Glomerular visceral epithelial cell (primary cell): ENCODE data around the gene ZC3H13.

Experiments used
- DNase-seq: peaks from one replicate; pipeline ENCODE4 v3.0.0-alpha.2; 2016; ENCODE audit errors: extremely low spot score

Gene ZC3H13

GRCh38 chr13:45940061-45940460 is 112.5 kb downstream of the ZC3H13 start:
- no peak for DNase-seq

- DNase-seq: no peak
These were observed 115.9 kb downstream of the ZC3H13 start for GRCh38 chr13:45936621-45937020.

DNA sequence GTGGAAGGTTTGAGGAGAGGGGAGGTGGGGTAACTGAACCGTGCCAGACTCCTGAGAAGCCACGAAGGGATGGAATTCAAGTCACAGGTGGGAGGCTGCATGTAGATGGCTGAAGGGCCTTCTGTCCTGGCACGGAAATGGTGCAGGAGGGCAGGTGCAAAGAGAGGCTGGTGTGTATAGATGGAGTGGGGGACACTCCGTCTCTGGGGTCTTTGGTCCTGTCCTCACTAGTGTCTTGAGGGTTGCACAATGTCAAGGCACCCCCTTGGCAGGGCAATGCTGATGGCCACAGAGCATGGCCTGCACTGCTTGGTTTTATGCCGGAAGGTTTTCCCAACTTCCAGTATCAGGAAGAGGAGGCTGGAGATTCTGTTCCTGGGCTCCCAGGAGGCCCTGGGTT is 118.3 kb downstream of the ZC3H13 start:
- DNase-seq: no peak

DNA sequence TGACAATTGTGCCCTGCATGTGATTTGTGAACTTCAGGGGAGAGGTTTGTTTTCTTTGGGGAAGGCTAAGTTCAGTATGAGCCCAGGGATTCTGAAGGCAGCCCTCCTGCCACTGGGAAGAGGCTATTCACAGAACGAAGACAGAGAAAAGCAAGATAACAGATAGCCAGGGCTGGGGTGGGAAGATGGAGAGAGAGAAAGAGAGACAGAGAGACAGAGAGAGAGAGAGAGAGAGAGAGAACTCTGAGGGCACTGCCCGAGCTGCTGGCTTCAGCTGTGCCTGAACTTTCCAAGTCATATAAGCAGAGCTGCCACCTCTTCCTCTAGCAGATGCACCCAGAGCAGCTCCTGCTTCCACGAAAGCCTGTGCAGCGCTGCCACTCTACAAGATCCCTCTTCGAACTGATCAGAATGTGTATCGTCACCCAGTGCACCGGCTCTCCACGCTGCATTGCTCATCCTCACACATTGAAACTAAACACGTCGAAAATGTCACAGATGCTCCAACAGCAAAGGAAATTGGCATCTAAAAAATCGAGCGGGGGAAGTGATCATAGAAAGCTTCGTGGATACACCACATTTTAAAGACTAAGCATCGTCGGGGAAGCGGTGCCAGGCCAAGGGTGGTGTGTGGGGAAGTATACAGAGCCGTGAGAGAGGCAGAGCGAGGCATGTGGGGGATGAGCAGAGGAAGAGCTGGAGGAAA is 119.2 kb downstream of the ZC3H13 start:
- DNase-seq: no peak

DNA sequence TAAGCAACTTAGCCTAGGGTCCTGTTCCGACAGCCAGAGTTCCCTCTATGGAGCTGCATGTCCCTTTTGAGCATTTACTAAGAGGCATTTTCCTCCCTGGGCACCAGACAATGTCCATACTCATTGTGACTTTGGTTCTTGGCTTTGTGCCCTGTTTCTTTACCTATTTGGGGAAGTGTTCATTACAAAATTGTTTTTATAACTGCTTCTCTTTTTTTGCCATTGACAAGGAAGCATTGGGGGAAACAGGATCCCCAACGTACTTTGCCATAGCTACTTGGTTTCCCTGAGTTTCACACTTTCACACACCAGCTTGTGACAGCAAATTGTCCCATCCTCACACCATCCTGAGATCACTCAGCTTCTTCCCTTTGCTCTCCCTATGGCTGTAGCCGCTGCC is 119.9 kb downstream of the ZC3H13 start:
- no peak for DNase-seq

DNA sequence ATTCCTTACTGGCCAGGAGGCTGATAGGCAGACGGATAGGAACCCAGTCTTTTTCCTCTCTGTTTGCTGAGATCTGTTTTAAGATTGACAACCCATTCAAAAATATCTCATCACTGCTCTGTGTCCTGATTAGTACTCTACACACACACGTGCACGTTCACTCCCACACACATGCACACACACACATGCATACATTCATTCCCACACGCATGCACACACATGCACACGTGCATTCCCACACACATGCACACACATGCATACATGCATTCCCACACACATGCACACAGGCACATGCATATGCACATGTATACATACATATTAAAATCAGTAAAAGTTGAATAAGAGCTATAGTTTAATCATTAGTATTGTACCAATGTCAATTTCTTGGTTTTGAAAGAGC is 120.4 kb downstream of the ZC3H13 start:
- DNase-seq: no peak

- no peak for DNase-seq
These were observed 121.3 kb downstream of the ZC3H13 start for GRCh38 chr13:45931211-45931610.

- no peak for DNase-seq
These were observed 122.4 kb downstream of the ZC3H13 start for GRCh38 chr13:45930177-45930576.

- DNase-seq: peak; percentile 74
These were observed 123.7 kb downstream of the ZC3H13 start for GRCh38 chr13:45928843-45929242.

GRCh38 chr13:45928176-45928575 is 124.4 kb downstream of the ZC3H13 start:
- DNase-seq: peak; percentile 26

GRCh38 chr13:45926741-45927140 is 125.8 kb downstream of the ZC3H13 start:
- DNase-seq: no peak

GRCh38 chr13:45925151-45925550 is 127.4 kb downstream of the ZC3H13 start:
- DNase-seq: no peak

- DNase-seq: no peak
These were observed 131.3 kb downstream of the ZC3H13 start for GRCh38 chr13:45921162-45921736.

- DNase-seq: no peak
These were observed 133.9 kb downstream of the ZC3H13 start for GRCh38 chr13:45918597-45918996.

GRCh38 chr13:45917019-45917418 is 135.5 kb downstream of the ZC3H13 start:
- DNase-seq: no peak

GRCh38 chr13:45915686-45916439 is 136.7 kb downstream of the ZC3H13 start:
- DNase-seq: no peak

DNA sequence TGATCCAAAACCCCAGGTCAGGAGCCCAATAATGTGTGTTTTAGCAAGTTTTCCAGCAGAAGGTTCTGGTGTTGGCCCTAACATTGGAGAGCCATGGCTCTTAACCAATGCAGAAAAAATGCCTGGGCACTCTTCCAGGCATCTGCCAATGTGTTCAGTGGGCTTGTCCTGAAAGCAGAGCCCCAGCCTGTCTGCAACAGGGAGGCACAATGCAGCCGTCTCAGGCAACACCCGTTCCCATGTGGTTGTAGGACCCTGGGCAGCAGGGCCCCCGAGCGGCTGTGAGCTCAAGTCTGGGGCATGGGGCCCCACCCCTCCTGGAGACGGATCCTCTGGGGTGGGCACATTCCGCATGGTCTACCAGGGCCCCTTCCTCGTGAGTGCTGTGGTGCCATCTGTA is 142.9 kb downstream of the ZC3H13 start:
- DNase-seq: no peak

GRCh38 chr13:45909089-45909488 is 143.5 kb downstream of the ZC3H13 start:
- no peak for DNase-seq

- no peak for DNase-seq
These were observed 145.0 kb downstream of the ZC3H13 start for GRCh38 chr13:45907503-45907902.
